Calu3 (cell line): ENCODE results near the gene CA12. TPM values are rescaled to one million over a fixed set of nuclear protein-coding genes. Genes with fewer than 3 reads are reported as not detected.

Source experiments
- BruUV-seq: library from RNA; stranded (reverse); fragments of 400-500 nt; replicated peaks from 2 replicates; lab custom pipeline; 2021; lab: Mats Ljungman, UMichigan
- CTCF ChIA-PET: fragments of 300-600 bp; sonication (Branson Sonifier 250); formaldehyde crosslinking; loops from one replicate; lab custom pipeline; 2022; ENCODE audit warnings: antibody characterized with exemption; lab: Charles Lee
- DNase-seq: peaks from one replicate; pipeline ENCODE4 v3.0.0; 2022
- H3K27ac Mint-ChIP-seq: one replicate; pipeline ENCODE4 v1.8.0; 2022; ENCODE audit warnings: mixed read lengths; ENCODE audit not compliant: unreplicated experiment
- H3K27me3 Mint-ChIP-seq: one replicate; pipeline ENCODE4 v1.8.0; 2022; ENCODE audit warnings: mixed read lengths; ENCODE audit not compliant: unreplicated experiment
- H3K36me3 Mint-ChIP-seq: one replicate; pipeline ENCODE4 v1.8.0; 2022; ENCODE audit warnings: mild to moderate bottlenecking, moderate library complexity, mixed read lengths; ENCODE audit not compliant: insufficient read depth, unreplicated experiment
- H3K4me1 Mint-ChIP-seq: one replicate; pipeline ENCODE4 v1.8.0; 2022; ENCODE audit warnings: mild to moderate bottlenecking, low read depth, mixed read lengths; ENCODE audit not compliant: unreplicated experiment
- H3K4me3 Mint-ChIP-seq: one replicate; pipeline ENCODE4 v1.8.0; 2022; ENCODE audit warnings: mild to moderate bottlenecking, low read depth, moderate library complexity, mixed read lengths; ENCODE audit not compliant: unreplicated experiment
- H3K9me3 Mint-ChIP-seq: one replicate; pipeline ENCODE4 v1.8.0; 2022; ENCODE audit warnings: low read depth, mixed read lengths; ENCODE audit not compliant: unreplicated experiment
- intact Hi-C: fragments of 100-400 bp; cut with micrococcal nuclease; formaldehyde crosslinking; loops from one replicate; pipeline ENCODE4 v1.10.0; 2022; ENCODE audit not compliant: unreplicated experiment
- total RNA-seq: library from RNA; stranded (reverse); gene quantifications from 2 replicates; pipeline ENCODE4 v1.2.3, GENCODE V29; 2022
- TF ChIP-seq, protein P1 (sequence below): fragments of 200-600 bp; IDR thresholded peaks from one replicate; pipeline ENCODE4 v1.8.0; 2022; ENCODE audit warnings: antibody characterized with exemption; ENCODE audit not compliant: unreplicated experiment

CA12 gene
- total RNA-seq, 1 experiment from 2014 or later = 21.5 TPM

DNA sequence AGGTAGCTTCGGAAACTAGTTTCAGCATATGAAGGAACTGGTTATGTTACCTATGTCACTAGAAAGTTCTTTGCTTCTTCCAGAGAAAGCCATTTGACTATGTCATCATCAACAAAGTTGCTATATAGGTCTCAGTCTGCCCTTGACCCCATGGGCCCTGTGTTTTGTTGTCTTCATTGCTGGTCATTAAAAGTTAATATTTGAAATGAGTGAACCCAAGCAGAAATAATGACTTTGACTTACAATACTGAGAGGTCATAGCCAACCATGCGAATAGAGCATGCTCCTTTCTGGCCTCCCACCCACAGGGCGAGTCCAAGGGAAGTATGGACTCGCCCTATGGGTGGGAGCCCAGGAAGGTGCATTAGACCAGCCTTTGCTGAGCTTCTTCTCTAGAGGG is 63.3 kb downstream of the CA12 start:
- H3K4me1 Mint-ChIP-seq = no peaks in the 10 kb centered on the region
- CTCF ChIA-PET = interaction anchor here (0.6 kb wide), 1 partner anchor 265 kb away, joined by 3 read pairs; no protein-coding TSS in a partner anchor
- H3K36me3 Mint-ChIP-seq = no peaks in the 10 kb centered on the region
- H3K27me3 Mint-ChIP-seq = peaks cover 13% of the 10 kb centered on the region
- no TSS peak for BruUV-seq
- TF ChIP-seq, protein P1, sequence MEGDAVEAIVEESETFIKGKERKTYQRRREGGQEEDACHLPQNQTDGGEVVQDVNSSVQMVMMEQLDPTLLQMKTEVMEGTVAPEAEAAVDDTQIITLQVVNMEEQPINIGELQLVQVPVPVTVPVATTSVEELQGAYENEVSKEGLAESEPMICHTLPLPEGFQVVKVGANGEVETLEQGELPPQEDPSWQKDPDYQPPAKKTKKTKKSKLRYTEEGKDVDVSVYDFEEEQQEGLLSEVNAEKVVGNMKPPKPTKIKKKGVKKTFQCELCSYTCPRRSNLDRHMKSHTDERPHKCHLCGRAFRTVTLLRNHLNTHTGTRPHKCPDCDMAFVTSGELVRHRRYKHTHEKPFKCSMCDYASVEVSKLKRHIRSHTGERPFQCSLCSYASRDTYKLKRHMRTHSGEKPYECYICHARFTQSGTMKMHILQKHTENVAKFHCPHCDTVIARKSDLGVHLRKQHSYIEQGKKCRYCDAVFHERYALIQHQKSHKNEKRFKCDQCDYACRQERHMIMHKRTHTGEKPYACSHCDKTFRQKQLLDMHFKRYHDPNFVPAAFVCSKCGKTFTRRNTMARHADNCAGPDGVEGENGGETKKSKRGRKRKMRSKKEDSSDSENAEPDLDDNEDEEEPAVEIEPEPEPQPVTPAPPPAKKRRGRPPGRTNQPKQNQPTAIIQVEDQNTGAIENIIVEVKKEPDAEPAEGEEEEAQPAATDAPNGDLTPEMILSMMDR = no peak
- DNase-seq = no peak
- no peaks in the 10 kb centered on the region for H3K9me3 Mint-ChIP-seq
- H3K4me3 Mint-ChIP-seq = no peak overlapping the region
- H3K27ac Mint-ChIP-seq = no peak overlapping the region
- intact Hi-C loops = no loop called here

GRCh38 chr15:63314409-63314808 is 67.2 kb downstream of the CA12 start:
- Mint-ChIP-seq H3K27ac (no peak overlapping the region), H3K27me3 (peaks cover 13% of the 10 kb centered on the region)
- CTCF ChIA-PET = no interaction called here

GRCh38 chr15:63313825-63314224 is 67.8 kb downstream of the CA12 start:
- BruUV-seq = no TSS peak
- CTCF ChIA-PET = no interaction called here
- H3K4me3 Mint-ChIP-seq = no peak overlapping the region
- no peak for DNase-seq
- peaks cover 5% of the 10 kb centered on the region for H3K9me3 Mint-ChIP-seq
- H3K27me3 Mint-ChIP-seq = peaks cover 13% of the 10 kb centered on the region
- TF ChIP-seq, protein P1 = no peak
- intact Hi-C loops = no loop called here
- no peak overlapping the region for H3K27ac Mint-ChIP-seq
- H3K4me1 Mint-ChIP-seq = peaks cover 7% of the 10 kb centered on the region
- H3K36me3 Mint-ChIP-seq = no peaks in the 10 kb centered on the region

More at GRCh38 chr15:63314409-63314808, 67.2 kb downstream of the CA12 start:
- Mint-ChIP-seq H3K36me3 (no peaks in the 10 kb centered on the region), H3K4me3 (no peak overlapping the region), H3K9me3 (peaks cover 5% of the 10 kb centered on the region), H3K4me1 (peaks cover under 1% of the 10 kb centered on the region)
- DNase-seq = no peak
- BruUV-seq = no TSS peak
- TF ChIP-seq, protein P1 = no peak
- intact Hi-C loops = no loop called here

DNA sequence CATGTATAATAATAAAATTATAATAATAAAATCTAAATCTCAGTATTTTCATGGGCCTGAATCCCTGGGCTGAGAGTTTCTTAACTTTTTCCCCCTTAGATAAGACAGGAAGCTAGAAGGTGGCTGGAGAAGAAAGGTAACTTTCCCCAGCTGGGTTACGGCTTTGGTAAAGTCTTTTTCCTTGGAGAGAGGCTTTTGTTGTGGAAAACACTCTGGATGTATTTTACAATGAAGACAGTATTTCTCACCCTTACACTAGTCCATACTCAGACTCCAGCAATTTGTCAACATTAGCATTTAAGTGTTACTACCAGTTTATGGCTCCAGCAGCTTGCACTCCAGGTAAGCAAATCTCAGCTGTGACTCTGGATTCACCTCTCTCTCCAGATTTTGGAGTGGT is 69.4 kb downstream of the CA12 start:
- no peak for DNase-seq
- CTCF ChIA-PET = interaction anchor here (0.6 to 0.7 kb wide), 2 partner anchors 666 to 725 kb away, joined by 3 read pairs; no protein-coding TSS in a partner anchor
- Mint-ChIP-seq H3K9me3 (peaks cover 5% of the 10 kb centered on the region), H3K4me1 (peaks cover 8% of the 10 kb centered on the region), H3K27me3 (peaks cover under 1% of the 10 kb centered on the region), H3K4me3 (no peak overlapping the region), H3K27ac (no peak overlapping the region), H3K36me3 (no peaks in the 10 kb centered on the region)
- TF ChIP-seq, protein P1 = no peak
- BruUV-seq = no TSS peak
- intact Hi-C loops = no loop called here
